Renal pelvis (tissue), 4 donors: Measurements from ENCODE around the gene DPEP2. TPM values are rescaled to one million over a fixed set of nuclear protein-coding genes. Genes with fewer than 3 reads are reported as not detected.
"Not testable (repeated sequence)": the region's sequence is repeated elsewhere in the genome, so short reads cannot be mapped to it uniquely, and the experiment has no call there.

Experiments used
- DNase-seq: peaks from one replicate; pipeline ENCODE4 v3.0.0-alpha.2; 2013
- polyA plus RNA-seq, 3 donors: library from polyadenylated mRNA; unstranded; fragments of 120-200 nt; gene quantifications; one replicate each; pipeline ENCODE4 v1.2.1, GENCODE V29; 2013; ENCODE audit not compliant: insufficient read length in 3 of 3

Gene DPEP2
- polyA plus RNA-seq, 3 donors = 0.75 to 1.6 (median 1.1) TPM

DNA sequence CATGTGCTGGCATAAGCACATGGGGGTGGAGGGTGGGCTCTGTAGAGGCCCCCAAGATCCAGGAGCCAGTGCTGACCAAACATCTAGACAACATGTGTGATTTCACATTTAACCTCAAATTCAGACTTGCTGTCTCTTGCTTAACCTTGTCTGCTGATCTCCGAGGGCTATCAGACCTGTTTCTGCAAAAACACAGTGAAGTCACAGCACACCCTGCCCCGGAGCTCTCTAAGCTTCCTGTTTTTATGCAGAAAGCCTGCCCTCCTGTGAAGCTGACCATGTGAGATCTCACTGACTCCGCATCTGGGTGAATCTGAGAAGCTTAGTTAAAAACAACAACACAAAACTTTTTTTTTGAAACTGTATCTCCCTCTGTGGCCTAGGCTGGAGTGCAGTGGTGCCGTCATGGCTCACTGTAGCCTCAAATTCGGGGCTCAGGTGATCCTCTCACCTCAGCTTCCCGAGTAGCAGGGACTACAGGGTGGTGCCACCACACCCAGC is 6.6 kb upstream of the DPEP2 start:
- DNase-seq = no peak

DNA sequence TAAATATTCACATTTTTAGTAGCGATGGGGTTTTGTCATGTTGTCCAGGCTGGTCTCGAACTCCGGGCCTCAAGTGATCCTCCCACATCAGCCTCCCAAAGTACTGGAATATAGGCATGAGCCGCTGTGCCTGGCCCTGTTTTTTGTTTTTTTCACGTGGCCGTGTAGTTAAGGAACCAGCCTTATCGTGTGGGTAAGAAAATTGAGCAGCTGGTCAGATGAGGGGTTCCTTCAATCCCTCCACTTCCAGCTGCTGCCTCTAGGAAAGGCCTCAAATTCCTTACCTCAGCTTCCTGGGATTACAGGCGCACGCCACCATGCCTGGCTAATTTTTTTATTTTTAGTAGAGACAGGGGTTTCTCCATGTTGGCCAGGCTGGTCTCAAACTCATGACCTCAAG is 5.9 kb upstream of the DPEP2 start:
- no peak for DNase-seq

DNA sequence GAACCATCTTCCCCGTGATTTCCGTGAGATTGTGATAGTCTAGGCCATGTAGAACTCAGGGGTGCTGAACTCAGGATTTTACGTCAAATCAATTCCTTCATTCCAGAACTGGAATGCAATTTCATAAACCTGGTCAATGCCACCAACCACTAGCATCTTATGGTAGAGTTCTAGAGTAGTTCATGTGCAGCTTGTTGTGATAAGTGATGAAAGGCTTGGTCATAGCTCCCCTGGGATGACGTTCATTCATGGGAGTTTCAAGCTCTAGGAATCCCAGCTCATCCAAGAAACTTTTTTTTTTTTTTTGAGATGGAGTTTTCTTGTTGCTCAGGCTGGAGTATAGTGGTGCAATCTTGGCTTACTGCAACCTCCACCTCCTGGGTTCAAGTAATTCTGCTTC is 3.7 kb upstream of the DPEP2 start:
- DNase-seq = no peak

DNA sequence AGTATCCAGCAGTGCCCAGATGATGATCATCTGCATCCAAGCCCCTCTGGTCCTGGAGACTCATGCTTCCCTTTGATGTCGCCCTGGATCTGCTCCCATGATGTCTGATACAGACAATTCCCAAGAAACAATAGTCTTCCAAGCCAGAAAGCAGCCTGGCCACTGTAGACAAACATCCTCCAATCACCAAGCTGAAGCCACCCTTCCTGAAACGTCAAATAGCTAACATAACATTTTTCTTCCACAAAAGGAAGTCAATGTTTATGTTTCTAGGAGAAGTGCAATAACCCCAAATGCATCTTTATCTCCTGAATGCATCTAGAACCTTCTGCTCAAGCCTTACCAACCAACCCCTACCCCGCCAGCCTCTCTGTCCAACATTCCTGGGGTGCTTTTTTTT is 1.2 kb upstream of the DPEP2 start:
- DNase-seq = no peak

DNA sequence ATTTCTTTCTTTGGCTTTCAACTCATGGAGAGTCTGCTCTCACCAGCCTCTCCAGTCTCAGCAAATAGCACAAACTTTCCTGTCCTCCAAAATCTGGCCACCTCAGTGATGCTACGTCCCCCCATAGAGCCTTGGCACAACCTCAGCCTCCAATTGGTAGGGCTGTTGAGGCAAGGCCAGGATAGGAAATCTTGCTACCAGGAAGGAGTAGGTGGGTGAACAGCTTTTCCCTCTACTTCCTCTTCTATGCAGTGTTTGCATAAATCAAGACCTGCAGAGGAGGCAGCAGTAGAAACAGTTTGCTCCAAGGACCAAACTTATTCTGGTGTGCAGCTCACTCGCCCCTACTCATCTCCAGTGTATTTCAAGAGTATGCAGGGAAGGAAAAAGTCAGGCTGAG is 701 bp upstream of the DPEP2 start:
- DNase-seq = no peak

DNA sequence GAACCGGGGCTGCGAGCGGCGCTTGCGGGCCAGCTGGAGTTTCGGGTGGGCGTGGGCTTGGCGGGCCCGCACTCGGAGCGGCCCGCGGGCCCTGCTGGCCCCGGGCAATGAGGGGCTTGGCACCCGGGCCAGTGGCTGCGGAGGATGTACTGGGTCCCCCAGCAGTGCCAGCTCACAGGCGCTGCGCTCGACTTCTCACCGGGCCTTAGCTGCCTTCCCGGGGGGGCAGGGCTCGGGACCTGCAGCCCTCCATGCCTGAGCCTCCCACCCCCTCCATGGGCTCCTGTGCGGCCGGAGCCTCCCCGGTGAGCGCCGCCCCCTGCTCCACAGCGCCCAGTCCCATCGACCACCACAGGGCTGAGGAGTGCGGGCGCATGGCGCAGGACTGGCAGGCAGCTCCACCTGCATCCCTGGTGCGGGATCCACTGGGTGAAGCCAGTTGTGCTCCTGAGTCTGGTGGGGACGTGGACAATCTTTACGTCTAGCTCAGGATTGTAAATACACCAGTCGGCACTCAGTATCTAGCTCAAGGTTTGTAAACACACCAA is 979 bp downstream of the DPEP2 start:
- DNase-seq = not testable (repeated sequence)

DNA sequence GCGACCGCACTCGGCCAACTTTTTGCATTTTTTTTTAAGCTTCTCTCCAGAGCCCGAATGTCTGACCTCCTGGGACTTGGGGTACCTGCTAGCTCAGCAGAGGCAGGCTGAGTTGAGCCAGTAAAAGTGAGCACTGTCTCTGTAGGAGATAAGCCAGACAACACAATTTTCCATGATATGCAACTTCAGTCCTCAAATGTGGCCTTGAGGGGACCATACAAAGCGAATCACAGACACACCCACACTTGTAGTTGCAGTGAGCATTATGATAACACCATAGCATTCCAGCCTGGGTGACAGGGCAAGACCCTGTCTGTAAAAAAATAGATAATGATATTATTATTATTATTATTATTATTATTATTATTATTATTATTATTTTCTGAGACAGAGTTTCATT is 2.6 kb downstream of the DPEP2 start:
- no peak for DNase-seq

DNA sequence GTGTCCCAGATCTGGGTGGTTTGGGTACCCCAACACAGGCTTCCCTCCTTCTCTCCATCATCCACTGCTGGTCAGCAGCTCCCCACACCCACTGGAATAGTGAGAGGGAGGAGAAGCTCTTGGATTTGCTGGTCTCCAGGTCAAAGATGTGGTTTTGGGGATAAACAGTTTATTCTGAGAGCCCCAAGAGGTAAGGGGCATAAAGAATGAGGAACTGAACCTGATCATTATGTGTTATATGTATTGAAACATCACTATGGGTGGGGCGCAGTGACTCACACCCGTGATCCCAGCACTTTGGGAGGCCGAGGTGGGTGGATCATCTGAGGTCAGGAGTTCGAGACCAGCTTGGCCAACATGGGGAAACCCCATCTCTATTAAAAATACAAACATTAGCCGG is 3.9 kb downstream of the DPEP2 start:
- no peak for DNase-seq

DNA sequence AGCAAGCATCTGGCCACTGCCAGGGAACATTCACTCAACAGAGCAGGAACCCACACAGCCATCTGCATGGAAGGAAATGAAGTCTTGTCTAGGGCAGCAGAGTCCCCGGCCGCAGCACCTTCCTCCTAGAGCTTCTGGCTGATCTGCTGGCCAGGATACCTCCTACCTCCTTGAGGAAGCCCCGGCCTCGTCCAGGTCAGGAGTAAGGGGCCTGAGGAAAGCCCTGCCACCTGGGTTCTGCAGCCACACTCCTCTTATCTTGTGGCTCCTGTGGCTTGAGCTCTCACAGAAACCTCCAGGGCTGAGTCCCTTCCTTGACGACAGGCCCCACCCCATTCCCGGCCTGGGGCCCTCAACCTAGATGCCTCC is 5.3 kb downstream of the DPEP2 start:
- not testable (repeated sequence) for DNase-seq

DNA sequence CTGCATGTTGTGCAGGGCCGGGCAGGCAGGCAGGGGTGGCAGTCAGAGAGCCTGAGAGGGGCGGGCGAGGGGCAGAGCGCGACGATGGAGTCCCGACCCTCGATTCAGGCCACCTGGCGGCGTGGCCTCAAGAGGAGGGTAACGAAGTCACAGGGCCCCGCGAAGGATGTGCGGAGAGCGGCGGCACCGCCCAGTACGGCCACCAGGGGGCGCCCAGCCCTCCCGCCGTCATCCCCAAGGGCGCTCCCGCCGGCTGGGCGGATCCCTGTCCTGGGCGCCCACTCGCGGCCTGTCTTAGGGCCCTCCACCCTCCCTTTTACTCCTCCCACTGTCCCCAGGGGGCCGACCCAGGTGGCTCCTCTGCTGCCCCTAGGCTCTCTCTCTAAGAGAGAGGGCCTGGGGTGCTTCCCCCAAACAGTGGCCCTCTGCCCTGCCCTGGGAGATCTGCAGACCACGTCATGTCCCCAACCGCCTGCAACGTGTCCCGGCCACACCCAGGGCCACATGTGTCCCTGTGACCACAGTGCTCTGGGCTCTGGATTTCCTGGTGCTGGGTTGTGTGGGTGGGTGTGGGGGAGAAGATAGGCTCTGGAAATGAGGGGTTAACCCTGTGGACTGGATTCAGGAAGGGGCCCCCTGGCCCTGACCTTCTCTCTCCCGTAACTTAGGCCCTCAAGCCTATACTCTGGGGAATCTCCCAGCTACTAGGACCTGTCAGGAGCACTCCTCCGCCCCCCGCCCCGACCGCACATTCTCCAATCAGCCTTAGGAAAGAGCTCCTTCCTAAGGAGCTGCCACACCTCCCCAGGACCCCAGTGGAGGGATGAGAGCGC is 5.9 kb downstream of the DPEP2 start:
- peak; percentile 58 for DNase-seq

DNA sequence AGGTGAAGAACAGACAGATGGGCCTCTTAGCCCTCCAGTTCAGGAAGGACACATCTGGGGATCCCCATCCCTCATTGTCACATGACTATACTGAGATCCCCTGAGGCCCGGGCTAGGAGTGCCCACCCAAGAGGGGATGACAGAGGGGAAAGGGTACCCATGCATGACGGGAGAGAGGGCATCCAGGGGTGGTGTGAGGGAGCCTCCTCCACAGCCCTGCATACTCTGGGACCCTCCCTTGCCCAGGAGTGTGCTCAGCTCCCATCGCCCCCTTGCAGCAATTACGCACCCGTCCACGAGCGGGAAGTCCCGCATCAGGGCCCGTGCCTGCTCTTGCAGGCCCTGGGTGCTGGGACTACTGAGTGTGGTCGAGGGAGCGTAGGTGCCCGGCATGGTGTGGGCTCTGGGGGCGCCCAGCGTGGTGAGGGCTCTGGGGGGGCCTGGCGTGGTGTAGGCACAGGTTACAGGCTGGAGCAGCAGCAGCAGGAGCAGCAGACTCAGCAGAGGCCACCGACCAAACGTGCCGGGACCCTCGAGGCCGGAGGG is 6.5 kb downstream of the DPEP2 start:
- no peak for DNase-seq

DNA sequence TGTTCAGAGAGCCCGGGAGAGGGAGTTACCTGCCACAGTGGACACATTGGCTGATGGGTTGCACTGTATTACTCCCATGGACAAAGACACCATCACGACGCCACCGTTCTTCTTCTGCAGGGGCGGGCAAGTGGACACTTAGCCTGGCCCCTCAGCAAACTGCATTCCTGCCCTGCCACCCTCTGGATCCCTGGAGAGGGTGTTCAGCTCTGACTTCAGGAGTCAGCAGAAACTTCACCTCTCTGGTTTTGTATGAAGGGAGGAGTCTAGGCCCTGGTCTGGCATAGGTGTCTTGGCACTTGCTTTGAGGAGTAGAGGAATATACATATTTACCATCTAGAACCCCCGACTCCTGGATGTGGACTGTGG is 9.3 kb downstream of the DPEP2 start:
- no peak for DNase-seq

DNA sequence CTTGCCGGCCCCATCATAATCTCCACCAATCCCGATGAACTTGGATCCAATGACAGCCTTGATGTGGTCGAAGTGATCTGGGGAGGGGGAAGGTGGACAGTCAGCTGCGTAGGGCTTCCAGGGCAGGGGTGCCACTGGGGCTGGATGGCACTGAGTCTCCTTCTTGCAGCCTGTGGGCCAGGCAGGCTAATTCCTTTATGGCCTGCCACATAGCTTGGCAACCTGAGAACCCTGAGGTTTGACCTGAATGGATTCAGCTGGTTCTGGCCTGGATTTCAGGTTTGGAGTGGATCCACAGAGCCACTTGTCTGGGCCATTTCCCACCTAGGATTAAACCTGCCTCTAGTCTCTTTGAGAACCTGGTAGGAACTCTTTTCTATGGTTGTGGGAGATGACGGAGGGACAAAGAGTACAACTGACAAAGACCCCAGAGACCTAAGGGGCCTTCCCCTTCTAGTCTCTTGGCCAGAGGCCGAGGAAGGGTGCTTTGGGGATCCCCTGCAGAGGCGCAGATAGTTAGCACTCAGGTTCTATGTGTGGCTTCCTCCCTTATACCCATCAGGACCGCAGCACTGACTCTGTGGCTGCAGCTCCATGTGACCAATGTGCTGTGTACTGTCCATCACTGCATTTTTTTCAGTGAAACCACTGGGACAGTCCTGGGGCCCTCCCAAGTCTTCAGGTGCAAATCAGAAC is 9.8 kb downstream of the DPEP2 start:
- no peak for DNase-seq

DNA sequence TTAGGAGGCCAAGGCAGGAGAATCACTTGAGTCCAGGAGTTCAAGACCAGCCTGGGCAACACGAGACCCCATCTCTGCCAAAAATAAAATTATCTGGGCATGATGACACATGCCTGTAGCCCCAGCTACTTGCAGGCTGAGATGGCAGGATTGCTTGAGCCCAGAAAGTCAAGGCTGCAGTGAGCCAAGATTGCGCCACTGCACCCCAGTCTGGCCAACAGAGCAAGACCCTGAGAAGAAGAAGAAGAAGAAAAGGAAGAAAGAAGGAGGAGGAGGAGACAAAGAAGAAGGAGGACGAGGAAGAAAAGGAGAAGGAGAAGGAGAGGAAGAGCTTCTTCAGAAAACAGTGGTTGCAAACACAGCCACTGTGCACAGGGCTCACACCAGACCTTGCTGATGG is 10.6 kb downstream of the DPEP2 start:
- no peak for DNase-seq

DNA sequence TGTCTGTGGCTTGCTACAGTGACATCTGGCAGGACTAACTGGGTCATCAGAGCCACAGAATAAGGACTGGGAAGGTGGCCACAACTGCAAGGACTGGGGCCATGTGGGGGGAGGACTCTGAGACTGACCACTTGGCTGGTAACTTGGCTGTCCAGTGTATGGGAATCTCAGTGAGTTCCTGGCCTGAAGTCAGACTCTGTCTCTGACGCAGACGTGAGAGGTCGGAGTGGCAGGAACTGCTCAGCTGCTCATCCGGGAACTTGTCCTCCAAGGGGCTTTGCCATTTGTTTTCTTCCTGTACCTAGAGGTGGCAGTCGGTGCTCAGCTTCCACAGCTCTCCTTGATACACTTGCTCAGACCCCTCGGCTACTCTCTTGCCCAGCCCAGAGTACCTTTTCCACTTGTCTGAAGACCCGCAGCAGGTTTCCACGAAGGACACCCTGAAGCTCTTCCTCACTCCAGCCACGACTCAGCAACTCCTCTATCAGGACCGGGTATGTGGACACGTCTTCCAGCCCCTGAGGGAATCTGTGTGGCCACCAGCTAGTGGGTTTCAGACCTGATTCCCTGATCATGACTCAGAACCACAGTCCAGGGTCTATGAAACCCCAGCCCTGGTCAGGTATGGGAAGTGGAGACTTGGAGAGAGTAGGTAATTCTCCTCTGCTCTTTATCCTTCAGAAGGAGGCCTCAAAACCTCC is 11.7 kb downstream of the DPEP2 start:
- no peak for DNase-seq

DNA sequence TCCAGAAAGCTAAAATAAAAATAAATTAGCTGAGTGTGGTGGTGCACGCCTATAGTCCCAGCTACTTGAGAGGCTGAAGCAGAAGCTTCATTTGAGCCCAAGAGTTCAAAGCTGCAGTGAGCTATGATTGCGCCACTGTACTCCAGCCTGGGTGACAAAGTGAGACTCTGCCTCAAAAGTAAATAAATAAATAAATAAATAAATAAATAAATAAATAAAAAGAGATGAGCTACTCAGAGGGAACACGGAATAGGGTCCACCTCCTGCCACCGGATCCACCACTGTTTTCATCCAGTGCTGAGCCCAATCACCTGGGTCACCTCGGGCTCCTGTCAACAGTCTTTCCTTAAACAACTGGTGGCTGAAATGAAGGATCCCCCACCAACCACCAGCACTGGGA is 12.3 kb downstream of the DPEP2 start:
- DNase-seq = no peak

DNA sequence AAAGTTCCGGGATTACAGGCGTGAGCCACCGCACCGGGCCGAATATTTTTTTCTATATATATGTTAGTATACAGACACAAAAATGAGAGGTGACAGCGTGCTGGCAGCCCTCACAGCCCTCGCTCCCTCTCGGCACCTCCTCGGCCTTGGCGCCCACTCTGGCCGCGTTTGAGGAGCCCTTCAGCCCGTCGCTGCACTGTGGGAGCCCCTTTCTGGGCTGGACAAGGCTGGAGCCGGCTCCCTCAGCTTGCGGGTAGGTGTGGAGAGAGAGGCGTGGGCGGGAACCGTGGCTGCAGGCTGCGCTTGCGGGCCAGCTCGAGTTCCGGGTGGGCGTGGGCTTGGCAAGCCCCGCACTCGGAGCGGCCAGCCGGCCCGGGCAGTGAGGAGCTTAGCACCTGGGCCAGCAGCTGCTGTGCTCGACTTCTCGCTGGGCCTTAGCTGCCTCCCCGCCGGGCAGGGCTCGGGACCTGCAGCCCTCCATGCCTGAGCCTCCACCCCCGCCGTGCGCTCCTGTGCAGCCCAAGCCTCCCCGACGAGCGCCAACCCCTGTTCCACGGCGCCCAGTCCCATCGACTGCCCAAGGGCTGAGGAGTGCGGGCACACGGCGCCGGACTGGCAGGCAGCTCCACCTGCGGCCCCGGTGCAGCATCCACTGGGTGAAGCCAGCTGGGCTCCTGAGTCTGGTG is 17.1 kb downstream of the DPEP2 start:
- no peak for DNase-seq

DNA sequence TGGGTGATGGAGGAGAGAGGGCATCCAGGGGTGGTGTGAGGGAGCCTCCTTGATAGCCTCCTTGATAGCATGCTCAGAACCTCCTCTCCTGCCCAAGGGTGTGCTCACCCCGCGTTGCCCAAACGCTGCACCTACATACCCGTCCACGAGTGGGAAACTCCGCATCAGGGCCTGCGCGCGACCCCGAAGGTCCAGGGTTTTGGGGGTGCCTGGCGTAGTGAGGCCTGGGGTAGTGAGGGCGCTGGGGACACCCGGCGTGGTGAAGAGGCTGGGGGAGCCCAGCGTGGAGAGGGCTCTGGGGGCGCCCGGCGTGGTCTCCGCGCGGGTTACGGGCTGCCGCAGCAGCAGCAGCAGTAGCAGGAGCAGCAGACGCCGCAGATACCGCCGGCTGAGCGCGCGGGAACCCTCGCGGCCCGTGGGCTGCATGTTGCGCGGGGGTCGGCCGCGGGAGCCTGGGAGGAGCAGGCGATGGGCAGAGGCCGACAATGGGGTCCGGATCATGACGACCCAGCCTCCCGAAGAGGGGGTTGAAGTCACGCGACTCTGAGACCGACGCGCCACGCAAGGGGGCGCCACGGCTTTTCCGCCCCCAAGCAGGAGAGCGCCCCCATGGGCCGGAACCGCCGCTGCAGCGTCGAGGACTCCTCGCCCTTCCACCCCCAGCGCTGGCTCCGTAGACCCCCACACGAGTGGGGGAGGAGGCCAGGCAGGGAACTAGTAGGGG is 19.2 kb downstream of the DPEP2 start, which contains the start of gene DPEP3:
TSS of gene DPEP3 (minus strand) at position 545 of the 724 bp plus-strand sequence. CDS start at position 426, 119 bp downstream.
- DNase-seq = no peak

DNA sequence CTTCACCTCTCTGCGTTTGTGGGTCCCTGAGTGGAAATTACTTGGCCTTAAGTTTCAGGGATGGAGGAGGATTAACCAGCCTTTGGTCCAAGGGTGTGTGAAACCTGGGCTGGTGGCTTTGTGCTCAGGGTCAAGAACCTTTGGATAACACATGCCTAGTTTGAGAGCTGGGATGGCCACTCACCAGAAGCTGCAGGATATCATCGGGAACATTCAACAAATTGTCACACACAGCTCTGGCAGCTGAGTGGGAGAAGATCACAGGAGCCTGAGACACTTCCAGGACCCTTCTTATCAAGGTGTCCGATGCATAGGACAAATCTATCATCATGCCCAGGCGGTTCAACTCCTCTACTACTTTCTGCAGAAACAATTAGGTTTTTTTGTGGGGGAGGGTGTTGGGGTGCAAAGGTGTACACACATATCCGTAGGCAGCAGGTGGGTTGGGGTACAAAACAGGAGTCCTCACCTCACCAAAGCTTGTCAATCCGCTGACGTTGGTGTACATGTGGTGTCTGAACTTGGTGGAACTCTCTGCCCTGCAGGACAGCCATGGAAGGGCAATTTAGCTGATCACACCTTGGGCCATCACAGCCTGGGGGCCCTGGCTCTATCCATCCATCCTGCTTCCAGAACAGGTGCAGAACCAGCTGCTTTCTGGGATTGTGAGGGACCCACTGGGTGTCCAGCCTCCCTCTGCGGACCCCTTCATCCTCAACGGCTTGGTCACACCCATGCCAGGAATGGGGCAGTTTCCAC is 21.6 kb downstream of the DPEP2 start:
- no peak for DNase-seq

DNA sequence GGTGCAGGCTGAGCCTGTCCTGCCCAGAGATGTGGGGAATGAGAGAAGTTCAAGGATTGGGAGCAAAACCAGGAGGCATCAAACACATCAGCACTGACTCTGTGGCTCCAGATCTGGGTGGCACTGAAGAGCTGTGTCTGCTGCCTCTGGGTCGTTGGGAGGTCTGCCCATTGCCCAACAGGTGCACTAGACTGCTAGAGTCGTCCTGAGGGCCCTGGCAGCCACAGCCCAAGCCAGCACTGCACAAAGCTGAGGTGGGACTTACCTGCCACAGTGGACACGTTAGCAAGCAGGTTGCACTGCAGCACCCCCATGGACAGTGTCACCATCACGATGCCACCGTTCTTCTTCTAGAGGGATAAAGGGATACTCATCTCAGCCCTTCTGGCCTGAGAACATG is 22.3 kb downstream of the DPEP2 start:
- no peak for DNase-seq
